Naive thymus-derived CD4-positive, alpha-beta T cell (primary cell): ENCODE data around the gene NMNAT2. TPM values are rescaled to one million over a fixed set of nuclear protein-coding genes. Genes with fewer than 3 reads are reported as not detected.

ENCODE experiments used
- ATAC-seq: fragments of 150-1000 bp; cut with Tn5 transposase; 2 replicates; pipeline ENCODE4 v1.10.0; 2021; ENCODE audit warnings: mild to moderate bottlenecking, moderate library complexity
- CTCF ChIA-PET: fragments of 350-600 bp; sonication (Branson Sonifier 250); formaldehyde crosslinking; loops from one replicate; lab custom pipeline; 2021; ENCODE audit warnings: antibody characterized with exemption; lab: Charles Lee
- POLR2A ChIA-PET: fragments of 350-600 bp; sonication (Branson Sonifier 250); formaldehyde crosslinking; loops from one replicate; lab custom pipeline; 2021; ENCODE audit warnings: antibody characterized with exemption, inconsistent platforms; lab: Charles Lee
- DNase-seq, 9 donors: peaks; one replicate each; pipeline versions ENCODE4 v3.0.0 to v3.0.0-alpha.2; 2020 to 2022; ENCODE audit warnings: mixed read lengths in 1 of 9
- H3K27ac ChIP-seq: one replicate; pipeline ENCODE4 v1.7.0; 2013; ENCODE audit warnings: mild to moderate bottlenecking, low read depth, low read length, moderate library complexity
- H3K27me3 ChIP-seq, 2 donors: one replicate each; pipeline ENCODE4 v1.7.0; 2013; ENCODE audit warnings: low read length in 2 of 2, mild to moderate bottlenecking in 2 of 2, moderate library complexity in 2 of 2; ENCODE audit not compliant: control insufficient read depth in 2 of 2, insufficient read depth in 2 of 2
- H3K36me3 ChIP-seq, 3 experiments: 1 replicate in 2 of 3; 2 replicates in 1 of 3; pipeline ENCODE4 v1.7.0; 2013; ENCODE audit warnings: low read length in 3 of 3, mild to moderate bottlenecking in 3 of 3, moderate library complexity in 1 of 3; ENCODE audit not compliant: insufficient read depth in 3 of 3, control insufficient read depth in 2 of 3
- H3K4me1 ChIP-seq, 2 donors: one replicate each; pipeline ENCODE4 v1.7.0; 2013; ENCODE audit warnings: low read length in 2 of 2, mild to moderate bottlenecking in 2 of 2, moderate library complexity in 1 of 2; ENCODE audit not compliant: control insufficient read depth in 2 of 2, insufficient read depth in 2 of 2
- H3K4me3 ChIP-seq: 2 replicates; pipeline ENCODE4 v1.7.0; 2013; ENCODE audit warnings: mild to moderate bottlenecking, low read length
- H3K9me3 ChIP-seq, 3 experiments: 1 replicate in 2 of 3; 2 replicates in 1 of 3; pipeline ENCODE4 v1.7.0; 2013; ENCODE audit warnings: low read length in 3 of 3; ENCODE audit not compliant: control insufficient read depth in 2 of 3
- H3K27ac Mint-ChIP-seq, 9 donors: one replicate each; pipeline ENCODE4 v1.8.0; 2020 to 2022; ENCODE audit warnings: mixed read lengths in 9 of 9, mild to moderate bottlenecking in 8 of 9, moderate library complexity in 5 of 9, inconsistent platforms in 2 of 9
- H3K27me3 Mint-ChIP-seq, 5 donors: one replicate each; pipeline ENCODE4 v1.8.0; 2021 to 2022; ENCODE audit warnings: mixed read lengths in 5 of 5, mild to moderate bottlenecking in 1 of 5
- H3K36me3 Mint-ChIP-seq, 5 donors: one replicate each; pipeline ENCODE4 v1.8.0; 2020 to 2022; ENCODE audit warnings: mixed read lengths in 5 of 5, mild to moderate bottlenecking in 3 of 5, inconsistent platforms in 1 of 5
- H3K4me1 Mint-ChIP-seq, 7 donors: one replicate each; pipeline ENCODE4 v1.8.0; 2020 to 2022; ENCODE audit warnings: mixed read lengths in 7 of 7, mild to moderate bottlenecking in 3 of 7, inconsistent platforms in 1 of 7
- H3K4me3 Mint-ChIP-seq, 10 donors: one replicate each; pipeline ENCODE4 v1.8.0; 2020 to 2022; ENCODE audit warnings: mild to moderate bottlenecking in 10 of 10, mixed read lengths in 10 of 10, moderate library complexity in 6 of 10, inconsistent platforms in 2 of 10
- H3K9me3 Mint-ChIP-seq, 11 donors: one replicate each; pipeline ENCODE4 v1.8.0; 2020 to 2022; ENCODE audit warnings: mixed read lengths in 11 of 11, mild to moderate bottlenecking in 4 of 11, inconsistent platforms in 1 of 11, moderate library complexity in 1 of 11
- intact Hi-C, 2 donors: fragments of 100-400 bp; cut with micrococcal nuclease; formaldehyde crosslinking; loops; one replicate each; pipeline ENCODE4 v1.15.1; 2023
- polyA plus RNA-seq, 2 donors: library from polyadenylated mRNA; unstranded; fragments of 300-500 nt; fragmentation: Illumina TruSeq; gene quantifications; one replicate each; pipeline ENCODE4 v1.2.3, GENCODE V29; 2021
- total RNA-seq, 6 experiments: library from RNA in 5 of 6; stranded (reverse) in 5 of 6; gene quantifications; 1 replicate in 5 of 6; 2 replicates in 1 of 6; pipeline ENCODE4 v1.2.3 and lab custom pipeline; 2021 to 2026

NMNAT2 gene
- total RNA-seq: under 1 TPM in 2 of 5 experiments, not detected in 3; 0.07 to 0.24 TPM
- not detected for polyA plus RNA-seq
- total RNA-seq (lab: John Stamatoyannopoulos, UW): not detected

DNA sequence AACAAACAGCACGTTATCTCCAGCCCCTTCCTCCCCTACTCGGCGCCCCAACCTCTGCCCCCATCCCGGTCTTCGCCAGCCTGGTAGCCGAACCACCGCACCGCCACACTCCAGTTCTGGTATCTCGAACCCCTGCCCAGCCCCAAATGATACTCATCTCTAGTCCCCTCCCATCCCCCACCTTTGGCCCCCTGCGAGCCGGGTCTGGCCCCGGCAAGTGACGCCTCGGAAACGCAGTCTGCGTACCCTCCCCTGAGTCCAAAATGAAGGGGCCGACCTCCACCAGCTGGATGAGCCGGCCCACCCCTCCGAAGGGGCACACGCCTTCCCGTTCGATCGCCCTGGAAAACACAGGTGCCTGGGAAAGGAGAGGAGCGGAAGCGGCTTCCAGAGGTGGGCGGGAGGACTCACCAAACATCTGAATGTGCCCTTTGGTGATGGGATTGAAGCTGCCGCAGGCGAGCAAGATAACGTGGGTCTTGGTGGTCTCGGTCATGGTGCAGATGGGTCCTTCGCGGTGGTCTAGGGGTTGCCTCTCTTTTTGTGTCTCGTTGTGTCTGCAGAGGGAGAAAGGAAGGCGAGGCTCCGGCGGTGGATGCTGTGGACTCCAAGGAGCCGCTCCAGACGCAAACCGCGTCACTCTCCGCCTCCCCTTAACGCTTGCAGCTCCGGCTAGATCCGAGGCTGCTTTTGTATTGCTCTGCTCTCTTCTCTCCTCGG lies at the start of gene NMNAT2:
TSS of gene NMNAT2 (minus strand) at position 609 of the 720 bp plus-strand sequence. CDS start at position 496, 113 bp downstream.
- no peak for DNase-seq
- Histone ChIP-seq H3K27ac (no peak within 1 kb of the TSS), H3K36me3 (no peaks in the 10 kb centered on the region), H3K4me3 (peak within 1 kb of the TSS; percentile 41), H3K9me3 (no peaks in the 10 kb centered on the region), H3K4me1 (peaks cover 0 to 15% of the 10 kb centered on the region in 2 donors), H3K27me3 (peaks cover 7 to 12% of the 10 kb centered on the region in 2 donors)
- Mint-ChIP-seq H3K4me1 (peaks cover 16 to 29% (median 28%) of the 10 kb centered on the region in 7 donors), H3K27ac (no peak within 1 kb of the TSS), H3K36me3 (peaks cover 0 to 7% (median 5%) of the 10 kb centered on the region in 5 donors), H3K27me3 (peaks cover 67 to 78% (median 70%) of the 10 kb centered on the region in 5 donors), H3K4me3 (peak within 1 kb of the TSS; percentile 50 to 88 (median 79)), H3K9me3 (peaks cover 0 to 5% (median 0%) of the 10 kb centered on the region in 11 donors)
- POLR2A ChIA-PET: no interaction called here
- CTCF ChIA-PET: no interaction called here
- no peak for ATAC-seq
- intact Hi-C loops: no loop called here

DNA sequence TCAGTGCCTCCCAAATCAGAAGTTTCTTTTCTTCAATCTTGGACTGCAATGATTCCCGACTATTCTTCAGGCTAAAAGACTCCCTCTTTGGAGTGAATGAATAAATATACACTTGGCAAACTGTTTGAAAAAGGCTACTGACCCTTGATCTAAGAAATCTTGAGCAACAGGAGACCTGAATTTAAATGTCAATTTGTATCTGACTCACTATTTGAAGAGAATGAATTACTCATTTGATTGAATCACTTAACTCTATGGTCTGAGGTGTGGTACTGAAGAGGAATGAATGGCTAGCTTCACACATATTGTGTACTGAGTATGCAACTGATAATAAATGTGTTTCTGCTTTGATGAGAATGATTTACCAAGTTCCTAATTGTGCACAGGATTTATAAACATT lies 49.5 kb upstream of the NMNAT2 start:
- intact Hi-C loops: no loop called here
- POLR2A ChIA-PET: interaction anchor here (0.6 kb wide), 2 partner anchors 23 to 75 kb away, joined by 3 to 4 read pairs; no protein-coding TSS in a partner anchor
- no peak overlapping the region for H3K27ac ChIP-seq
- DNase-seq (no peak), ATAC-seq (no peak)
- peaks cover 0 to 3% of the 10 kb centered on the region in 2 donors for H3K4me1 ChIP-seq
- H3K9me3 ChIP-seq: no peaks in the 10 kb centered on the region
- Mint-ChIP-seq H3K4me1 (peaks cover 0 to 23% (median 1%) of the 10 kb centered on the region in 7 donors), H3K27ac (no peak overlapping the region), H3K36me3 (no peaks in the 10 kb centered on the region), H3K9me3 (peaks cover 0 to 7% (median 0%) of the 10 kb centered on the region in 11 donors), H3K27me3 (peaks cover 3 to 39% (median 8%) of the 10 kb centered on the region in 5 donors), H3K4me3 (no peak overlapping the region)
- peaks cover 0 to 4% of the 10 kb centered on the region in 2 donors for H3K27me3 ChIP-seq
- H3K4me3 ChIP-seq: no peak overlapping the region
- peaks cover 0 to 10% (median 0%) of the 10 kb centered on the region in 3 experiments for H3K36me3 ChIP-seq
- CTCF ChIA-PET: interaction anchor here (0.7 kb wide), 1 partner anchor 74 kb away, joined by 3 read pairs; no protein-coding TSS in a partner anchor

- H3K36me3 ChIP-seq: peaks cover 0 to 3% (median 0%) of the 10 kb centered on the region in 3 experiments
- H3K9me3 ChIP-seq: no peaks in the 10 kb centered on the region
- peaks cover 0 to 4% (median 0%) of the 10 kb centered on the region in 11 donors for H3K9me3 Mint-ChIP-seq
- CTCF ChIA-PET: no interaction called here
- ATAC-seq (no peak), DNase-seq (no peak)
- POLR2A ChIA-PET: no interaction called here
- H3K27ac Mint-ChIP-seq: no peak overlapping the region
- H3K4me1 ChIP-seq: peaks cover 0 to 3% of the 10 kb centered on the region in 2 donors
- H3K4me3 Mint-ChIP-seq: no peak overlapping the region
- H3K36me3 Mint-ChIP-seq: no peaks in the 10 kb centered on the region
- intact Hi-C loops: no loop called here
- H3K4me3 ChIP-seq: no peak overlapping the region
- peaks cover 0 to 4% of the 10 kb centered on the region in 2 donors for H3K27me3 ChIP-seq
- no peak overlapping the region for H3K27ac ChIP-seq
- peaks cover 0 to 21% (median 0%) of the 10 kb centered on the region in 7 donors for H3K4me1 Mint-ChIP-seq
- H3K27me3 Mint-ChIP-seq: peaks cover 5 to 46% (median 13%) of the 10 kb centered on the region in 5 donors
Observed at GRCh38 chr1:183466781-183467180, 48.6 kb upstream of the NMNAT2 start.

- peaks cover 15 to 61% (median 20%) of the 10 kb centered on the region in 5 donors for H3K27me3 Mint-ChIP-seq
- ChIA-PET CTCF (no interaction called here), POLR2A (no interaction called here)
- Histone ChIP-seq H3K4me1 (no peaks in the 10 kb centered on the region), H3K27me3 (peaks cover 0 to 4% of the 10 kb centered on the region in 2 donors), H3K36me3 (no peaks in the 10 kb centered on the region), H3K4me3 (no peak overlapping the region), H3K27ac (no peak overlapping the region), H3K9me3 (no peaks in the 10 kb centered on the region)
- no peak overlapping the region for H3K4me3 Mint-ChIP-seq
- intact Hi-C loops: no loop called here
- H3K9me3 Mint-ChIP-seq: peaks cover 0 to 2% (median 0%) of the 10 kb centered on the region in 11 donors
- H3K4me1 Mint-ChIP-seq: peaks cover 0 to 9% (median 0%) of the 10 kb centered on the region in 7 donors
- no peak overlapping the region for H3K27ac Mint-ChIP-seq
- ATAC-seq (no peak), DNase-seq (no peak)
- H3K36me3 Mint-ChIP-seq: no peaks in the 10 kb centered on the region
Observed at GRCh38 chr1:183463566-183463965, 45.4 kb upstream of the NMNAT2 start.

DNA sequence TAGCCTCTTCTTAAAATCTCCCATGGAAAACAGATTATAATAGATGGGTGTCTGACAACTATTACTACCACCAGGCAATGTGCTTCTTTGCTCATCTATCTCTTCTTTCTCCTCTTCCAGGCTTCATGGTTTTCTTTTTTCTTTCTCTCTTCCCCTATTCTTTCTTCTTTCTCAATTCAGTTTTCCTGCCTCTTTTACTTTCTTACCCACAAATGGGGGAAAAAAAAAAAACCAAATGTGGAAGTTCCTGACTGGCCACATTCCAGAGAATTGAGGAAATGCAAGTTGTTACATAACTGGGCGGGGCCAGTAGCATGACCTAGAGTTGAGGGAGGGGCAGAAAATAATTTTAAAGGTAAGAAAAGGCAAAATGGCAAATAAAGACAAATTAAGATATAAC lies 43.2 kb upstream of the NMNAT2 start:
- peaks cover 0 to 4% of the 10 kb centered on the region in 2 donors for H3K27me3 ChIP-seq
- ChIA-PET CTCF (no interaction called here), POLR2A (no interaction called here)
- no peaks in the 10 kb centered on the region for H3K36me3 ChIP-seq
- intact Hi-C loops: no loop called here
- Mint-ChIP-seq H3K9me3 (peaks cover 0 to 2% (median 0%) of the 10 kb centered on the region in 11 donors), H3K4me1 (peaks cover 0 to 9% (median 0%) of the 10 kb centered on the region in 7 donors), H3K36me3 (no peaks in the 10 kb centered on the region), H3K4me3 (no peak overlapping the region), H3K27me3 (peaks cover 19 to 67% (median 34%) of the 10 kb centered on the region in 5 donors), H3K27ac (no peak overlapping the region)
- ATAC-seq (peak; percentile 36), DNase-seq (no peak)
- no peak overlapping the region for H3K4me3 ChIP-seq
- H3K4me1 ChIP-seq: no peaks in the 10 kb centered on the region
- no peaks in the 10 kb centered on the region for H3K9me3 ChIP-seq
- H3K27ac ChIP-seq: no peak overlapping the region

GRCh38 chr1:183460596-183460995 lies 42.4 kb upstream of the NMNAT2 start:
- H3K4me3 Mint-ChIP-seq: no peak overlapping the region
- DNase-seq (no peak), ATAC-seq (no peak)
- intact Hi-C loops: no loop called here
- H3K27me3 ChIP-seq: peaks cover 0 to 4% of the 10 kb centered on the region in 2 donors
- peaks cover 23 to 70% (median 34%) of the 10 kb centered on the region in 5 donors for H3K27me3 Mint-ChIP-seq
- H3K4me3 ChIP-seq: no peak overlapping the region
- H3K36me3 Mint-ChIP-seq: no peaks in the 10 kb centered on the region
- H3K27ac Mint-ChIP-seq: no peak overlapping the region
- no peaks in the 10 kb centered on the region for H3K36me3 ChIP-seq
- no peaks in the 10 kb centered on the region for H3K4me1 ChIP-seq
- POLR2A ChIA-PET: no interaction called here
- CTCF ChIA-PET: interaction anchor here (0.6 kb wide), 1 partner anchor 224 kb away, joined by 4 read pairs; no protein-coding TSS in a partner anchor
- H3K27ac ChIP-seq: no peak overlapping the region
- no peaks in the 10 kb centered on the region for H3K9me3 ChIP-seq
- peaks cover 0 to 8% (median 0%) of the 10 kb centered on the region in 7 donors for H3K4me1 Mint-ChIP-seq
- peaks cover 0 to 2% (median 0%) of the 10 kb centered on the region in 11 donors for H3K9me3 Mint-ChIP-seq
